H1 (cell line): ENCODE measurements around the gene ARL14EPL. TPM values are rescaled to one million over a fixed set of nuclear protein-coding genes. Genes with fewer than 3 reads are reported as not detected.

Experiments
- BCL11A ChIP-seq, 2 experiments: IDR thresholded peaks; one replicate each; pipeline ENCODE4 v1.6.1; 2011; ENCODE audit warnings: low read depth in 2 of 2, low read length in 2 of 2, mild to moderate bottlenecking in 2 of 2
- KDM1A ChIP-seq: fragments of 200-600, 300-600 bp; sonication (generic); IDR thresholded peaks from 2 replicates; pipeline ENCODE4 v1.7.1; 2016; ENCODE audit warnings: mild to moderate bottlenecking, low read length, borderline replicate concordance
- KDM5A ChIP-seq: fragments of 200-600 bp; IDR thresholded peaks from 2 replicates; pipeline ENCODE4 v1.7.1; 2012; ENCODE audit warnings: mild to moderate bottlenecking, low read length, inconsistent platforms, mixed read lengths
- polyA plus RNA-seq, 7 experiments: library from polyadenylated mRNA; depleted of rRNA in 3 of 7; stranded (reverse) in 5 of 7; unstranded in 2 of 7; fragments of >200 nt in 5 of 7; fragments of 200-250 nt in 2 of 7; gene quantifications; 1 replicate in 5 of 7; 2 replicates in 1 of 7; 4 replicates in 1 of 7; pipeline versions ENCODE4 v1.2.1 to v1.2.3, GENCODE V29; 2011 to 2013; ENCODE audit warnings: missing spikeins in 2 of 7, mixed read lengths in 2 of 7
- total RNA-seq: library from RNA; stranded (reverse); fragmentation: NEBNext Ultra II Directional; extraction: Animal tissue kit (Norgen Biotek cat#: 25700); gene quantifications from 2 replicates; pipeline ENCODE4 v1.2.1, GENCODE V29; 2021

Gene ARL14EPL
- total and polyA plus RNA-seq, 2 of the 8 experiments (the other 6 are each of a cell fraction or from before 2014, with no cell fraction given), result not detected

DNA sequence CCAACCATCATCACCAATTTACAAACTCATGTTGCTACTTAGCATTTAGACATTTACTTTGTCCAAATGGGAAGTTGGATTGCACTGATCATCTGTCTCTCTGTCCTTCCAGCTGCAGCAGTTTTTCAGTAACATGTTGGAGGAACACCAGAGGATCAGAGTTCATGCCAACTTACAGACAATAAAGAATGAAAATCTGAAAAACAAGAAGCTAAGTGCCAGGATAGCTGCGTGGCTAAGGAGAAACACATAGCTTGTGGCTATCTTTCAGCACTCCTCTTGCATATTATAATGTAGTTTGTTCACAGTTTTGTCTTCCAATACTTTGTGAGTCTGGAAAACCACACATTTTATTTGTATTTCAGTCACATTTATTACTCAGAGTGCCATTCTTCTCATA is 6.4 kb upstream of the ARL14EPL start (continued):
- TF ChIP-seq BCL11A (IDR thresholded peaks at IDR 0.05; ENCODE audit: low read depth in 2 of 2, low read length in 2 of 2) (no peak), KDM5A (no peak), KDM1A (no peak)
